Progenitor cell of endocrine pancreas (in vitro differentiated cells): ENCODE measurements around the gene CHML. TPM values are rescaled to one million over a fixed set of nuclear protein-coding genes. Genes with fewer than 3 reads are reported as not detected.

Experiments
- DNase-seq: peaks from one replicate; pipeline ENCODE4 v3.0.0; 2021; ENCODE audit warnings: low spot score; ENCODE audit not compliant: unreplicated experiment
- H3K27ac Mint-ChIP-seq: 2 replicates; pipeline ENCODE4 v1.8.0; 2021; ENCODE audit warnings: mild to moderate bottlenecking, moderate library complexity, mixed read lengths
- H3K27me3 Mint-ChIP-seq: 2 replicates; pipeline ENCODE4 v1.8.0; 2021; ENCODE audit warnings: mixed read lengths
- H3K36me3 Mint-ChIP-seq: 2 replicates; pipeline ENCODE4 v1.8.0; 2022; ENCODE audit warnings: mixed read lengths; ENCODE audit not compliant: insufficient read depth
- H3K4me1 Mint-ChIP-seq: 2 replicates; pipeline ENCODE4 v1.8.0; 2021; ENCODE audit warnings: low read depth, mixed read lengths
- H3K4me3 Mint-ChIP-seq: 2 replicates; pipeline ENCODE4 v1.8.0; 2021; ENCODE audit warnings: low read depth, mild to moderate bottlenecking, moderate library complexity, mixed read lengths
- H3K9me3 Mint-ChIP-seq: 2 replicates; pipeline ENCODE4 v1.8.0; 2021; ENCODE audit warnings: low read depth, mixed read lengths
- total RNA-seq: library from RNA; stranded (reverse); gene quantifications from 2 replicates; pipeline ENCODE4 v1.2.1, GENCODE V29; 2021
- TF ChIP-seq, protein P1 (sequence below): fragments of 200-600 bp; sonication (generic); IDR thresholded peaks from one replicate; pipeline ENCODE4 v1.5.0; 2021; ENCODE audit warnings: antibody characterized with exemption, mild to moderate bottlenecking; ENCODE audit not compliant: unreplicated experiment

CHML gene
- total RNA-seq, 1 donor from 2014 or later: 19.9 TPM

DNA sequence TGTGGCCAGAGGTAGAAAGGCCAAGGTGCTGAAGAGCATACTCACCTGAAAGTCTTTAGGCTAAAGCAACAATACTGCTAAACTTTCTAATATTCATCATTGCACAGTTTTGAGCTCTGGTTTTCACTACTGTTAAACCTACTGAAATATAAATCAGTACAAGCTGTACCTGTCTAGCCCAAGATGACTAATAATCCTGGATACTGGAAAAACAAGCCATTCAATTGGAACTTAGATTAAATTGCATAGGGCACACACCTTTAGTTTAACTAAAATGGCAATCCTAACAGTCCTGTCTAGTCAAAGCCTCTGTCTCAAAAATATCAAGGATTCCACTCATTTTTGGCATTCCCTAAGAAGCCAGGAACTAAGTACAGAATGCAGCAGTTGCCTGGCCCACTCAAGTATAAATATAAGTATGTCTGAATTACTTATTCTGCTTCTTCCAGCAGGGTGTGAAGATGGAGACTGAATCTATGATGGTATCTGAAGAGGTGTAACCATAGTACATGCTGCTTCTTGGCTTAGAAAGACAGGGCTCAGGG is 3.1 kb downstream of the CHML start:
- H3K4me3 Mint-ChIP-seq: peak overlapping the region; percentile 44
- H3K36me3 Mint-ChIP-seq: peaks cover 21% of the 10 kb centered on the region
- no peak overlapping the region for H3K27ac Mint-ChIP-seq
- no peak for DNase-seq
- no peaks in the 10 kb centered on the region for H3K27me3 Mint-ChIP-seq
- TF ChIP-seq, protein P1, sequence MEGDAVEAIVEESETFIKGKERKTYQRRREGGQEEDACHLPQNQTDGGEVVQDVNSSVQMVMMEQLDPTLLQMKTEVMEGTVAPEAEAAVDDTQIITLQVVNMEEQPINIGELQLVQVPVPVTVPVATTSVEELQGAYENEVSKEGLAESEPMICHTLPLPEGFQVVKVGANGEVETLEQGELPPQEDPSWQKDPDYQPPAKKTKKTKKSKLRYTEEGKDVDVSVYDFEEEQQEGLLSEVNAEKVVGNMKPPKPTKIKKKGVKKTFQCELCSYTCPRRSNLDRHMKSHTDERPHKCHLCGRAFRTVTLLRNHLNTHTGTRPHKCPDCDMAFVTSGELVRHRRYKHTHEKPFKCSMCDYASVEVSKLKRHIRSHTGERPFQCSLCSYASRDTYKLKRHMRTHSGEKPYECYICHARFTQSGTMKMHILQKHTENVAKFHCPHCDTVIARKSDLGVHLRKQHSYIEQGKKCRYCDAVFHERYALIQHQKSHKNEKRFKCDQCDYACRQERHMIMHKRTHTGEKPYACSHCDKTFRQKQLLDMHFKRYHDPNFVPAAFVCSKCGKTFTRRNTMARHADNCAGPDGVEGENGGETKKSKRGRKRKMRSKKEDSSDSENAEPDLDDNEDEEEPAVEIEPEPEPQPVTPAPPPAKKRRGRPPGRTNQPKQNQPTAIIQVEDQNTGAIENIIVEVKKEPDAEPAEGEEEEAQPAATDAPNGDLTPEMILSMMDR: no peak
- peaks cover 11% of the 10 kb centered on the region for H3K9me3 Mint-ChIP-seq
- peaks cover 21% of the 10 kb centered on the region for H3K4me1 Mint-ChIP-seq

DNA sequence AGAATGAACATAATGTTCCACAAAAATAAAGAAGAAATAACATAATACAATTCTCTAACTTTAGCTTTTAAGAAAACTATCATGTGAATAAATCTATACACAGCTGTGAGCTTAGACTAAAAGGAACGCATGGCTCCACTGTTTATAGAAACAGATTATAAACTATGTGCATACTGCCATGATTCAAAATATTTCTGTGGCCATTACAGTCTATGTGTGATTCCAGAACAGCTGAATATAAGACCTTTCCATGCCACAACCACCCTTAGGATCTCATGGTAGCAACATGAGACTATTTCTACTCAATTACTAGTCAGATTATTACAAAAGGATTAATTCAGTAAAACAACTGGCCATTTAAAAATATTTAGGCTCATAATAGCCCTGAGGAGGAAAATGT is 3.9 kb downstream of the CHML start:
- Mint-ChIP-seq H3K27ac (no peak overlapping the region), H3K27me3 (no peaks in the 10 kb centered on the region), H3K4me3 (no peak overlapping the region), H3K9me3 (peaks cover 7% of the 10 kb centered on the region), H3K36me3 (peaks cover 22% of the 10 kb centered on the region), H3K4me1 (peaks cover 25% of the 10 kb centered on the region)
- TF ChIP-seq, protein P1: no peak
- no peak for DNase-seq

DNA sequence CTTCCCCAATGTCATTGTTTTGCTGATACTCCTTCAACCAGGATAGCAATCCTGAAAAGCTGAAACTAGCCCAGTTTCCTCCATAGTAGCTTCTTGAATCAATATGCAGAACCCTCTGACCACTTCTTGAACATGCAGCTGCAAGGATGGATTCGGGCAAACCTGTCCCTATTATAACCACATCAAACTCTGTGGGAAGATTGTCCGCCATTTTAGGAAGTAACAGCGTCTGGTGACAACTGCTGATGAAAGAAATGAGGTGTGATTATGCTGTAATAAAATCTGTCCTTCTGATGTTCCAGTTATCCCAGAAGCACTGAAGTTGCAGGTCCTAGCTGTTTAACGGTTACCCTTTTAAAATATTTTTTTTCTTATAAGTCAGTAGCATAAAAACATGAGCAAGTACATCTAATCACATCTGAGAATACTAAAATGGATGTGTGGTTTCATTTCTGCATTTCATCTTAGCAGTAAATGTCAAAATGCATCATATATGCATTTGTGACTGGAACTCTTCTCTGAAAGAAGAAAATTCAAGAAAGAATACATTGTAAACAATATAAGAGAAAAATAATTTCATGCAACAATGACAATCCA is 4.5 kb downstream of the CHML start:
- no peaks in the 10 kb centered on the region for H3K27me3 Mint-ChIP-seq
- H3K36me3 Mint-ChIP-seq: peaks cover 22% of the 10 kb centered on the region

DNA sequence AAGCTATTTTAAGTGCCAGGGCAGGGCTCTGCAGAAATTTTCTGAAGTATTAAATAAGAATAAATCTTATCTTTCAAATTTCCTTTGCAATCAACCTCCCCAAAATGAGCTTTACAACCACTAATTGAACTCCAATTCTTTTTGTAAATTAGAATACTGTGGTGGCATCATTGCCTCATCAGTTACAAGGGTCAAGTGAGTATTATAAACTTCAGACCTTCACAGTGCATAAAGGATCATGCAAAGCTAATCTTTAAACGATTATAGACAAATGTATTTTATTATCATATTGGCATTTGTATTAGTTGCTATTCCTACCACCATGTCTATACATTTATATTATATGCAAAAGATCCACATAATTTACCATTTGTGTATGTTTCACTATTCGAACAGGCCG is 7.2 kb downstream of the CHML start:
- Mint-ChIP-seq H3K36me3 (peaks cover 22% of the 10 kb centered on the region), H3K4me1 (peaks cover 18% of the 10 kb centered on the region), H3K27me3 (no peaks in the 10 kb centered on the region), H3K4me3 (no peak overlapping the region), H3K27ac (no peak overlapping the region), H3K9me3 (peaks cover 7% of the 10 kb centered on the region)
- no peak for DNase-seq
- TF ChIP-seq, protein P1: no peak

More for the DNA sequence above, 4.5 kb downstream of the CHML start:
- Mint-ChIP-seq H3K4me1 (peaks cover 26% of the 10 kb centered on the region), H3K9me3 (peaks cover 7% of the 10 kb centered on the region), H3K27ac (no peak overlapping the region), H3K4me3 (no peak overlapping the region)
- TF ChIP-seq, protein P1: no peak
- no peak for DNase-seq

DNA sequence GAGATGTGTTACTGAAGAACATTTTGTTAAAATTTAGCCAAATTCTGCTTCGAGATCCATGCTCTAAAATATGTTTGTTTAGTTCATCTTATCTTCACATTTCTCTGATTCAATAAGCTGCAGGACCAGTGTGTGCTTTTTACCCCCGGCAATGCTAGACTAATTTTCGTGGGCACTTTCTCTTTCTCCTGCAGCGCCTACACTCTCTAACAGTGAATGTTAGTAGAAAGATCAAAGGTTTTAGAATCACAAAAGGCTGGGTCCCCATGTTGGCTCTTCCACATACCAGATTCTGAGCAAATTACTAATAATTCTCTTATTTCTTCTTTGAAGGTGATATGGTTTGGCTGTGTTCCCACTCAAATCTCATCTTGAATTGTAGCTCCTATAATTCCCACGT is 8.5 kb downstream of the CHML start:
- no peak overlapping the region for H3K27ac Mint-ChIP-seq
- TF ChIP-seq, protein P1: no peak
- H3K27me3 Mint-ChIP-seq: no peaks in the 10 kb centered on the region

More for the DNA sequence above, 8.5 kb downstream of the CHML start:
- Mint-ChIP-seq H3K9me3 (peaks cover 7% of the 10 kb centered on the region), H3K4me3 (no peak overlapping the region), H3K36me3 (peaks cover 19% of the 10 kb centered on the region), H3K4me1 (peaks cover 7% of the 10 kb centered on the region)
- no peak for DNase-seq
